WTC11 (cell line): ENCODE data around the gene TIMP4. TPM values are rescaled to one million over a fixed set of nuclear protein-coding genes. Genes with fewer than 3 reads are reported as not detected.

Experiments used
- ATAC-seq: fragments of 200-7000 bp; cut with Tn5 transposase; 2 replicates; pipeline ENCODE4 v1.10.0; 2021; ENCODE audit warnings: mild to moderate bottlenecking, moderate library complexity
- CTCF ChIA-PET: fragments of 300-600 bp; sonication (Branson Sonifier 250); formaldehyde crosslinking; loops from one replicate; lab custom pipeline; 2021; ENCODE audit warnings: antibody characterized with exemption; lab: Charles Lee
- POLR2A ChIA-PET: fragments of 350-600 bp; sonication (Branson Sonifier 250); formaldehyde crosslinking; loops from one replicate; lab custom pipeline; 2021; ENCODE audit warnings: antibody characterized with exemption; lab: Charles Lee
- DNase-seq: peaks from one replicate; pipeline ENCODE4 v3.0.0; 2021; ENCODE audit warnings: low spot score
- H3K27ac Mint-ChIP-seq: 2 replicates; pipeline ENCODE4 v1.8.0; 2021; ENCODE audit warnings: mixed read lengths
- H3K27me3 Mint-ChIP-seq: 2 replicates; pipeline ENCODE4 v1.8.0; 2021; ENCODE audit warnings: low read depth, mild to moderate bottlenecking, moderate library complexity, mixed read lengths
- H3K36me3 Mint-ChIP-seq: 2 replicates; pipeline ENCODE4 v1.8.0; 2021; ENCODE audit warnings: mixed read lengths
- H3K4me1 Mint-ChIP-seq: 2 replicates; pipeline ENCODE4 v1.8.0; 2022; ENCODE audit warnings: mixed read lengths
- H3K4me3 Mint-ChIP-seq: 2 replicates; pipeline ENCODE4 v1.8.0; 2021; ENCODE audit warnings: mild to moderate bottlenecking, moderate library complexity, mixed read lengths
- H3K9me3 Mint-ChIP-seq: 2 replicates; pipeline ENCODE4 v1.8.0; 2021; ENCODE audit warnings: mixed read lengths
- AR ChIP-seq: fragments of 250-450 bp; sonication (Bioruptor Pico); IDR thresholded peaks from 2 replicates; pipeline ENCODE4 v1.9.0; 2021; ENCODE audit warnings: mild to moderate bottlenecking
- CDX4 ChIP-seq: fragments of 250-450 bp; sonication (Bioruptor Pico); IDR thresholded peaks from 2 replicates; pipeline ENCODE4 v1.9.0; 2021; ENCODE audit warnings: moderate library complexity, mild to moderate bottlenecking, inconsistent platforms, borderline replicate concordance
- E2F4 ChIP-seq: sonication (generic); formaldehyde crosslinking; IDR thresholded peaks from 2 replicates; pipeline ENCODE4 v1.8.1; 2022; ENCODE audit warnings: low read depth, mild to moderate bottlenecking, moderate library complexity, missing genetic modification reagents, borderline replicate concordance
- E2F5 ChIP-seq: sonication (generic); formaldehyde crosslinking; IDR thresholded peaks from 2 replicates; pipeline ENCODE4 v1.8.1; 2022; ENCODE audit warnings: mild to moderate bottlenecking, moderate library complexity, missing genetic modification reagents
- ETV6 ChIP-seq: sonication (generic); formaldehyde crosslinking; IDR thresholded peaks from 2 replicates; pipeline ENCODE4 v1.8.1; 2022; ENCODE audit warnings: mild to moderate bottlenecking, missing genetic modification reagents
- FOXK1 ChIP-seq: sonication (generic); formaldehyde crosslinking; IDR thresholded peaks from 2 replicates; pipeline ENCODE4 v1.8.0; 2022; ENCODE audit warnings: mild to moderate bottlenecking, moderate library complexity, missing genetic modification reagents
- JAZF1 ChIP-seq: fragments of 250-450 bp; sonication (Bioruptor Pico); IDR thresholded peaks from 2 replicates; pipeline ENCODE4 v1.9.0; 2021; ENCODE audit warnings: moderate library complexity, mild to moderate bottlenecking, inconsistent platforms
- NFE2L1 ChIP-seq: sonication (generic); formaldehyde crosslinking; IDR thresholded peaks from 2 replicates; pipeline ENCODE4 v1.8.1; 2023; ENCODE audit warnings: missing genetic modification reagents
- STAT6 ChIP-seq: sonication (generic); formaldehyde crosslinking; conservative IDR thresholded peaks from 2 replicates; pipeline ENCODE4 v1.8.1; 2023; ENCODE audit warnings: mild to moderate bottlenecking, low read depth, missing genetic modification reagents, moderate library complexity
- TEAD1 ChIP-seq: sonication (generic); formaldehyde crosslinking; IDR thresholded peaks from 2 replicates; pipeline ENCODE4 v1.8.0; 2022; ENCODE audit warnings: mild to moderate bottlenecking, missing genetic modification reagents
- ZBTB43 ChIP-seq: sonication (generic); formaldehyde crosslinking; IDR thresholded peaks from 2 replicates; pipeline ENCODE4 v1.8.1; 2023; ENCODE audit warnings: mild to moderate bottlenecking, missing genetic modification reagents
- total RNA-seq: library from RNA; stranded (reverse); gene quantifications from 3 replicates; pipeline ENCODE4 v1.2.3, GENCODE V29; 2021

TIMP4 gene
- total RNA-seq, 1 experiment from 2014 or later: 11.8 TPM

GRCh38 chr3:12148183-12148940 is 10.3 kb downstream of the TIMP4 start (continued):
- no peak for TF ChIP-seq E2F5 (CRISPR knock-in tag)
- no peak for TF ChIP-seq ZBTB43

GRCh38 chr3:12147049-12147780 is 11.5 kb downstream of the TIMP4 start:
- ChIA-PET CTCF (no interaction called here), POLR2A (no interaction called here)
- H3K36me3 Mint-ChIP-seq: peaks cover 3% of the 10 kb centered on the region; the same call in 1 of the 2 replicates
- no peak overlapping the region for H3K4me3 Mint-ChIP-seq
- no peaks in the 10 kb centered on the region for H3K4me1 Mint-ChIP-seq
- no peaks in the 10 kb centered on the region for H3K27me3 Mint-ChIP-seq
- no peak overlapping the region for H3K27ac Mint-ChIP-seq
- TF ChIP-seq FOXK1 (CRISPR knock-in tag) (no peak), AR (CRISPR knock-in tag) (no peak), CDX4 (no peak), E2F4 (no peak), STAT6 (no peak)
- DNase-seq (no peak), ATAC-seq (no peak)
- no peaks in the 10 kb centered on the region for H3K9me3 Mint-ChIP-seq

GRCh38 chr3:12143949-12144504 is 14.7 kb downstream of the TIMP4 start:
- peaks cover 3% of the 10 kb centered on the region; the same call in 1 of the 2 replicates for H3K36me3 Mint-ChIP-seq
- H3K27ac Mint-ChIP-seq: no peak overlapping the region
- no peak for ATAC-seq
- H3K4me1 Mint-ChIP-seq: no peaks in the 10 kb centered on the region; the same call in 1 of the 2 replicates
- H3K27me3 Mint-ChIP-seq: no peaks in the 10 kb centered on the region
- ChIA-PET POLR2A (interaction anchor here (0.6 kb wide), 1 partner anchor 925 kb away, joined by 5 read pairs; no protein-coding TSS in a partner anchor), CTCF (interaction anchor here (2.2 kb wide), 1 partner anchor 336 kb away, joined by 8 read pairs; no protein-coding TSS in a partner anchor)
- H3K9me3 Mint-ChIP-seq: no peaks in the 10 kb centered on the region
- H3K4me3 Mint-ChIP-seq: no peak overlapping the region
- no peak for DNase-seq
- TF ChIP-seq ETV6 (CRISPR knock-in tag) (no peak), AR (CRISPR knock-in tag) (no peak), JAZF1 (no peak), NFE2L1 (CRISPR knock-in tag) (no peak), FOXK1 (CRISPR knock-in tag) (no peak), TEAD1 (CRISPR knock-in tag) (no peak), STAT6 (no peak)
